ENCODE data around the gene KDM4B. TPM values are rescaled to one million over a fixed set of nuclear protein-coding genes. Genes with fewer than 3 reads are reported as not detected.

KDM4B gene
- total RNA-seq, 4 donors from 2014 or later = 26.0 to 51.2 (median 34.2) TPM

GRCh38 chr19:5149508-5149907 is 180.6 kb downstream of the KDM4B start:
- DNase-seq (ENCODE audit: extremely low spot score) = no peak
- WGBS = 98% methylated on average over 5 of the region's 10 CpGs
- H3K36me3 ChIP-seq = peaks cover 55 to 81% (median 74%) of the 10 kb centered on the region in 4 donors

DNA sequence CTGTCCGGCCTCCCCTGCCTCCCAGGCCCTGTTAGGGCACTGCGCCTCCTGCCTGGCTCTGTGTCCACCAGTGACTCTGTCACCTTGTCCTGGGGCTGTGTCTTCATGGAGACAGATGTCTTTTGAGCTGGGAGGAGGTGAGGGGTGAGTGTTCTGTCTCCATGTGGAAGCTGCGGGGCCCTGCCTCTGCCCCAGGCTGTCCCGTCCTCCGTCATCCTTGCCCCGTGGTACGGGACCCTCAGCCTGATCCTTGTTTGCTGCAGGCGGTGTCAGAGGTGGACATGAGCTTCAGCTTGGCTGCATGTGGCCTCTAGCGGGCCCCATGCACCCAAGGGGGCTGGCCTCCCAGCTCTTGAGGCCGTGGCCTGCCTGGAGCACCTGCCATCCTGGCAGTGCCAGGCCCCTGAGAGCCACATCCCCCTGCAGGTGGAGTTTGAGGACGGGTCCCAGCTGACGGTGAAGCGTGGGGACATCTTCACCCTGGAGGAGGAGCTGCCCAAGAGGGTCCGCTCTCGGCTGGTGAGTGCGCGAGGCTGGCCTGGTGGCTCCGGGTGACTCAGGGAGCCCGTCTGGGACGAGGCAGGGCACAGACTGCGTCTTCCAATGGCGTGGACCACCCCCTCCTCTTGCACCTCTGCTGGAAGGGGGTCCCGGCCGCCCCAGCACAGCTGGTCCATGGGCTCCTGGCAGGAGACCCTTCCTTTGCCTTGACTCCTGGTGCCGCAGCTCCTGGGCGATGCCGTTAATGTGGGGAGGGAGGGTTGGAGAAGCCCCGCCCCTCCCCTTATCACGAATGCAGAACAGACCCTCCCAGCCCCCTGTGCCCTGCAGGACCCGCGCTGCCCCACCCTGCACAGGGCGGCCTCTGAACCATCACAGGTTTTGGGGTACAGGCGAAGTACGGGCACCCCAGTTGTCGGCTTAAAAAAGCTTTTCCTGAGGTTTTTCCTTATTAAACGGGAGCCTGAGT is 181.3 kb downstream of the KDM4B start:
- intact Hi-C loops (cut with DNase I) = loop anchor here (10.0 kb wide), 1 partner anchor 95 kb away; no protein-coding TSS in a partner anchor
- Histone ChIP-seq H3K4me1 (no peaks in the 10 kb centered on the region), H3K27me3 (no peaks in the 10 kb centered on the region), H3K27ac (replicated peaks in 1 of 4) (no peak overlapping the region), H3K4me3 (no peak overlapping the region), H3K9me3 (no peaks in the 10 kb centered on the region), H3K36me3 (peaks cover 49 to 74% (median 68%) of the 10 kb centered on the region in 4 donors)
- TF ChIP-seq POLR2AphosphoS5 (IDR thresholded peaks at IDR 0.05) = no peak
- no peak for DNase-seq (ENCODE audit: extremely low spot score)
- 92% methylated on average over 22 of the region's 36 CpGs for WGBS

More at GRCh38 chr19:5149508-5149907, 180.6 kb downstream of the KDM4B start:
- no peaks in the 10 kb centered on the region for H3K4me1 ChIP-seq
- H3K27me3 ChIP-seq = no peaks in the 10 kb centered on the region
- intact Hi-C loops (cut with DNase I) = loop anchor here (10.0 kb wide), 1 partner anchor 95 kb away; no protein-coding TSS in a partner anchor
- no peak overlapping the region for H3K4me3 ChIP-seq
- no peak overlapping the region for H3K27ac ChIP-seq (replicated peaks in 1 of 4)
- TF ChIP-seq POLR2AphosphoS5 (IDR thresholded peaks at IDR 0.05) (no peak), POLR2A (IDR thresholded peaks at IDR 0.05; ENCODE audit: low read depth) (no peak), EP300 (IDR thresholded peaks at IDR 0.05) (no peak)
- TF ChIP-seq, protein P1, sequence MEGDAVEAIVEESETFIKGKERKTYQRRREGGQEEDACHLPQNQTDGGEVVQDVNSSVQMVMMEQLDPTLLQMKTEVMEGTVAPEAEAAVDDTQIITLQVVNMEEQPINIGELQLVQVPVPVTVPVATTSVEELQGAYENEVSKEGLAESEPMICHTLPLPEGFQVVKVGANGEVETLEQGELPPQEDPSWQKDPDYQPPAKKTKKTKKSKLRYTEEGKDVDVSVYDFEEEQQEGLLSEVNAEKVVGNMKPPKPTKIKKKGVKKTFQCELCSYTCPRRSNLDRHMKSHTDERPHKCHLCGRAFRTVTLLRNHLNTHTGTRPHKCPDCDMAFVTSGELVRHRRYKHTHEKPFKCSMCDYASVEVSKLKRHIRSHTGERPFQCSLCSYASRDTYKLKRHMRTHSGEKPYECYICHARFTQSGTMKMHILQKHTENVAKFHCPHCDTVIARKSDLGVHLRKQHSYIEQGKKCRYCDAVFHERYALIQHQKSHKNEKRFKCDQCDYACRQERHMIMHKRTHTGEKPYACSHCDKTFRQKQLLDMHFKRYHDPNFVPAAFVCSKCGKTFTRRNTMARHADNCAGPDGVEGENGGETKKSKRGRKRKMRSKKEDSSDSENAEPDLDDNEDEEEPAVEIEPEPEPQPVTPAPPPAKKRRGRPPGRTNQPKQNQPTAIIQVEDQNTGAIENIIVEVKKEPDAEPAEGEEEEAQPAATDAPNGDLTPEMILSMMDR (IDR thresholded peaks at IDR 0.05) = no peak
- no peaks in the 10 kb centered on the region for H3K9me3 ChIP-seq

GRCh38 chr19:5150902-5151741 is 182.2 kb downstream of the KDM4B start:
- 92% methylated on average over 24 of the region's 52 CpGs for WGBS
- H3K4me3 ChIP-seq = no peak overlapping the region
- TF ChIP-seq EP300 (IDR thresholded peaks at IDR 0.05) (no peak), POLR2A (IDR thresholded peaks at IDR 0.05; ENCODE audit: low read depth) (no peak), POLR2AphosphoS5 (IDR thresholded peaks at IDR 0.05) (no peak)
- TF ChIP-seq, protein P1 (IDR thresholded peaks at IDR 0.05) = no peak
- no peak overlapping the region for H3K27ac ChIP-seq (replicated peaks in 1 of 4)
- intact Hi-C loops (cut with DNase I) = no loop called here
- H3K36me3 ChIP-seq = peaks cover 40 to 65% (median 59%) of the 10 kb centered on the region in 4 donors
- H3K4me1 ChIP-seq = no peaks in the 10 kb centered on the region
- no peaks in the 10 kb centered on the region for H3K27me3 ChIP-seq
- no peaks in the 10 kb centered on the region for H3K9me3 ChIP-seq
- no peak for DNase-seq (ENCODE audit: extremely low spot score)

DNA sequence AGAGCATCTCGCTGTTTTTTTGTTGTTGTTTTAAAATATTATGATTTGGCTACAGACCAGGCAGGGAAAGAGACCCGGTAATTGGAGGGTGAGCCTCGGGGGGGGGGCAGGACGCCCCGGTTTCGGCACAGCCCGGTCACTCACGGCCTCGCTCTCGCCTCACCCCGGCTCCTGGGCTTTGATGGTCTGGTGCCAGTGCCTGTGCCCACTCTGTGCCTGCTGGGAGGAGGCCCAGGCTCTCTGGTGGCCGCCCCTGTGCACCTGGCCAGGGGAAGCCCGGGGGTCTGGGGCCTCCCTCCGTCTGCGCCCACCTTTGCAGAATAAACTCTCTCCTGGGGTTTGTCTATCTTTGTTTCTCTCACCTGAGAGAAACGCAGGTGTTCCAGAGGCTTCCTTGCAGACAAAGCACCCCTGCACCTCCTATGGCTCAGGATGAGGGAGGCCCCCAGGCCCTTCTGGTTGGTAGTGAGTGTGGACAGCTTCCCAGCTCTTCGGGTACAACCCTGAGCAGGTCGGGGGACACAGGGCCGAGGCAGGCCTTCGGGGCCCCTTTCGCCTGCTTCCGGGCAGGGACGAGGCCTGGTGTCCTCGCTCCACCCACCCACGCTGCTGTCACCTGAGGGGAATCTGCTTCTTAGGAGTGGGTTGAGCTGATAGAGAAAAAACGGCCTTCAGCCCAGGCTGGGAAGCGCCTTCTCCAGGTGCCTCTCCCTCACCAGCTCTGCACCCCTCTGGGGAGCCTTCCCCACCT is 183.3 kb downstream of the KDM4B start:
- intact Hi-C loops (cut with DNase I) = no loop called here

More for the DNA sequence above, 183.3 kb downstream of the KDM4B start:
- no peak for DNase-seq (ENCODE audit: extremely low spot score)
- Histone ChIP-seq H3K4me3 (no peak overlapping the region), H3K36me3 (peaks cover 31 to 54% (median 50%) of the 10 kb centered on the region in 4 donors), H3K27me3 (no peaks in the 10 kb centered on the region), H3K27ac (replicated peaks in 1 of 4) (no peak overlapping the region), H3K4me1 (no peaks in the 10 kb centered on the region), H3K9me3 (no peaks in the 10 kb centered on the region)
- no peak for TF ChIP-seq POLR2AphosphoS5 (IDR thresholded peaks at IDR 0.05)
- no peak for TF ChIP-seq EP300 (IDR thresholded peaks at IDR 0.05)
- no peak for TF ChIP-seq POLR2A (IDR thresholded peaks at IDR 0.05; ENCODE audit: low read depth)
- TF ChIP-seq, protein P1 (IDR thresholded peaks at IDR 0.05) = no peak
- 94% methylated on average over 25 of the region's 27 CpGs for WGBS

All from esophagus muscularis mucosa (tissue), 4 donors.